HepG2 (cell line): ENCODE measurements around the gene TIMM44. TPM values are rescaled to one million over a fixed set of nuclear protein-coding genes. Genes with fewer than 3 reads are reported as not detected.

ENCODE experiments used
- ATAC-seq: fragments of 200-7000 bp; cut with Tn5 transposase; 3 replicates; pipeline ENCODE4 v1.9.1; 2020; ENCODE audit warnings: mild to moderate bottlenecking, moderate library complexity
- BruUV-seq: library from RNA; stranded (reverse); fragments of 400-500 nt; replicated peaks from 2 replicates; lab custom pipeline; 2021; lab: Mats Ljungman, UMichigan
- CTCF ChIA-PET: fragments of 300-600 bp; formaldehyde crosslinking; extraction: SDS; loops from one replicate; lab custom pipeline; 2021; ENCODE audit warnings: low total read pairs, inconsistent platforms, low intra/inter-chr PET ratio; lab: Yijun Ruan, JAX
- POLR2A ChIA-PET: fragments of 350-600 bp; sonication (Branson Sonifier 250); formaldehyde crosslinking; loops from one replicate; lab custom pipeline; 2020; ENCODE audit warnings: antibody characterized with exemption, inconsistent platforms; lab: Yijun Ruan, JAX
- DNase-seq: peaks from one replicate; pipeline ENCODE4 v3.0.0-alpha.2; 2015; ENCODE audit warnings: low spot score
- FAIRE-seq: peaks from 3 replicates; lab custom pipeline; 2011; peaks lifted over from hg19 to GRCh38; lab: Jason Lieb, UNC
- H2AFZ ChIP-seq: one replicate; pipeline ENCODE4 v1.6.1; 2011; ENCODE audit warnings: low read length, inconsistent platforms
- H3K27ac ChIP-seq: fragments of 300-600 bp; 3 replicates; pipeline ENCODE4 v1.8.0; 2011; ENCODE audit warnings: mixed run types, mild to moderate bottlenecking, mixed read lengths, low read length, inconsistent platforms; ENCODE audit not compliant: insufficient read depth; ENCODE audit errors: extremely low read length
- H3K27me3 ChIP-seq, 2 experiments: fragments of 200-600 bp in 1 of 2; 2 replicates in 1 of 2; 3 replicates in 1 of 2; pipeline versions ENCODE4 v1.6.0 to v1.8.0; 2011; ENCODE audit warnings: low read length in 2 of 2, mild to moderate bottlenecking in 2 of 2, moderate library complexity in 2 of 2, inconsistent platforms in 1 of 2; ENCODE audit not compliant: insufficient read depth in 2 of 2, control insufficient read depth in 1 of 2
- H3K36me3 ChIP-seq, 2 experiments: fragments of 200-600 bp in 1 of 2; replicated peaks in 1 of 2; 2 replicates in 1 of 2; 3 replicates in 1 of 2; pipeline versions ENCODE4 v1.5.1 to v1.8.0; 2011; ENCODE audit warnings: low read length in 2 of 2, inconsistent platforms in 1 of 2; ENCODE audit not compliant: insufficient read depth in 2 of 2, control insufficient read depth in 1 of 2
- H3K4me1 ChIP-seq: 2 replicates; pipeline ENCODE4 v1.5.1; 2012; ENCODE audit warnings: low read length, inconsistent platforms; ENCODE audit not compliant: insufficient read depth
- H3K4me2 ChIP-seq: 2 replicates; pipeline ENCODE4 v1.6.0; 2011; ENCODE audit warnings: low read depth, low read length, inconsistent platforms
- H3K4me3 ChIP-seq, 3 experiments: fragments of 200-600 bp in 1 of 3; sonication (generic), shearing (Covaris generic) in 1 of 3; replicated peaks in 1 of 3; 2 replicates each; pipeline ENCODE4 v1.5.1; 2011 to 2016; ENCODE audit warnings: low read length in 3 of 3, inconsistent platforms in 2 of 3, low read depth in 2 of 3, mild to moderate bottlenecking in 2 of 3, control low read depth in 1 of 3, mixed read lengths in 1 of 3; ENCODE audit not compliant: insufficient read depth in 1 of 3
- H3K79me2 ChIP-seq: one replicate; pipeline ENCODE4 v1.6.1; 2011; ENCODE audit warnings: low read length, inconsistent platforms; ENCODE audit not compliant: insufficient read depth
- H3K9ac ChIP-seq: 2 replicates; pipeline ENCODE4 v1.6.0; 2011; ENCODE audit warnings: mild to moderate bottlenecking, low read depth, low read length, inconsistent platforms; ENCODE audit not compliant: insufficient read depth
- H3K9me3 ChIP-seq: 2 replicates; pipeline ENCODE4 v1.5.1; 2012; ENCODE audit warnings: mild to moderate bottlenecking, low read length
- H4K20me1 ChIP-seq: 2 replicates; pipeline ENCODE4 v1.6.0; 2011; ENCODE audit warnings: inconsistent platforms, mild to moderate bottlenecking, low read length, moderate library complexity; ENCODE audit not compliant: insufficient read depth
- ERF ChIP-seq: IDR thresholded peaks from 2 replicates; pipeline ENCODE4 v1.6.1; 2018; ENCODE audit warnings: missing biosample characterization, missing genetic modification reagents
- HES4 ChIP-seq: sonication (generic); formaldehyde crosslinking; IDR thresholded peaks from 2 replicates; pipeline ENCODE4 v1.9.0; 2021; ENCODE audit warnings: mild to moderate bottlenecking, missing genetic modification reagents, borderline replicate concordance
- MTF2 ChIP-seq: sonication (generic); formaldehyde crosslinking; IDR thresholded peaks from 2 replicates; pipeline ENCODE4 v1.5.0; 2020; ENCODE audit warnings: missing genetic modification reagents, borderline replicate concordance
- PAF1 ChIP-seq: IDR thresholded peaks from 2 replicates; pipeline ENCODE4 v1.6.1; 2016; ENCODE audit warnings: missing genetic modification reagents, missing compliant biosample characterization
- TAF15 ChIP-seq: fragments of 200-400 bp; formaldehyde crosslinking; IDR thresholded peaks from one replicate; pipeline ENCODE4 v1.6.1; 2018; ENCODE audit warnings: mild to moderate bottlenecking, low read depth, low read length; ENCODE audit not compliant: poor library complexity, severe bottlenecking
- XRCC5 ChIP-seq: fragments of 200-400 bp; formaldehyde crosslinking; optimal IDR thresholded peaks from 2 replicates; pipeline ENCODE3; 2017; ENCODE audit warnings: mild to moderate bottlenecking, low read length
- ZFP36L2 ChIP-seq: sonication (generic); formaldehyde crosslinking; IDR thresholded peaks from 2 replicates; pipeline ENCODE4 v1.4.0; 2020; ENCODE audit warnings: missing genetic modification reagents
- ZFYVE20 ChIP-seq: sonication (generic); formaldehyde crosslinking; IDR thresholded peaks from 2 replicates; pipeline ENCODE4 v1.8.0; 2023; ENCODE audit warnings: low read depth, mild to moderate bottlenecking, moderate library complexity, missing genetic modification reagents, borderline replicate concordance
- ZNF251 ChIP-seq: sonication (generic); formaldehyde crosslinking; IDR thresholded peaks from 2 replicates; pipeline ENCODE4 v1.9.0; 2021; ENCODE audit warnings: mild to moderate bottlenecking, missing genetic modification reagents
- ZNF441 ChIP-seq: sonication (generic); formaldehyde crosslinking; IDR thresholded peaks from 2 replicates; pipeline ENCODE4 v1.7.0; 2021; ENCODE audit warnings: missing genetic modification reagents, borderline replicate concordance
- ZNF550 ChIP-seq: sonication (generic); formaldehyde crosslinking; IDR thresholded peaks from 2 replicates; pipeline ENCODE4 v1.4.0; 2020; ENCODE audit warnings: mild to moderate bottlenecking, missing genetic modification reagents, borderline replicate concordance
- WGBS: methylation state at CpG from one replicate; pipeline ENCODE4 v1.1.6; 2017; ENCODE audit warnings: low lambda C conversion rate; 5-methylcytosine and 5-hydroxymethylcytosine counted together
- in situ Hi-C: cut with HindIII; loops from 2 replicates; pipeline ENCODE4 v1.10.0; 2017; ENCODE audit warnings: low pct_unique_long_range_greater_than_20kb; ENCODE audit not compliant: extremely low pct_ligation_motif_present
- intact Hi-C: fragments of 100-400 bp; cut with micrococcal nuclease; formaldehyde crosslinking; loops from one replicate; pipeline ENCODE4 v1.10.0; 2022; ENCODE audit not compliant: unreplicated experiment
- polyA plus RNA-seq, 8 experiments: library from polyadenylated mRNA; depleted of rRNA in 3 of 8; stranded (reverse) in 7 of 8; unstranded in 1 of 8; fragments of >200 nt; fragmentation: Illumina TruSeq in 4 of 8; extraction: Trizol in 4 of 8; gene quantifications; 2 replicates each; pipeline versions ENCODE4 v1.2.1 to v1.2.3, GENCODE V29; 2011 to 2016; ENCODE audit warnings: low read depth in 4 of 8, missing spikeins in 1 of 8, mixed read lengths in 1 of 8; ENCODE audit not compliant: insufficient read depth in 1 of 8
- total RNA-seq, 5 experiments: library from RNA; depleted of rRNA; stranded (reverse); fragments of >200 nt; fragmentation: Illumina TruSeq; extraction: Trizol; gene quantifications; 2 replicates each; pipeline ENCODE4 v1.2.3, GENCODE V29; 2016; ENCODE audit warnings: low read depth in 1 of 5
- TF ChIP-seq, protein P1 (sequence below), 2 experiments: fragments of 450-650 bp in 1 of 2; sonication (generic) in 1 of 2; formaldehyde crosslinking; IDR thresholded peaks; 2 replicates each; pipeline versions ENCODE4 v1.5.0 to v1.8.0; 2020 to 2022; ENCODE audit warnings: mild to moderate bottlenecking in 1 of 2, missing genetic modification reagents in 1 of 2
- TF ChIP-seq, protein P2 (sequence below): sonication (generic); formaldehyde crosslinking; IDR thresholded peaks from 2 replicates; pipeline ENCODE4 v1.5.0; 2020; ENCODE audit warnings: mild to moderate bottlenecking, missing genetic modification reagents, moderate library complexity
- TF ChIP-seq, protein P3 (sequence below): sonication (generic); formaldehyde crosslinking; IDR thresholded peaks from 2 replicates; pipeline ENCODE4 v1.4.0; 2020; ENCODE audit warnings: low read depth, mild to moderate bottlenecking, missing genetic modification reagents

TIMM44 gene
- total and polyA plus RNA-seq, 2 of the 13 experiments (the other 11 are each of a cell fraction or from before 2014, with no cell fraction given): 42.9 to 72.6 TPM

DNA sequence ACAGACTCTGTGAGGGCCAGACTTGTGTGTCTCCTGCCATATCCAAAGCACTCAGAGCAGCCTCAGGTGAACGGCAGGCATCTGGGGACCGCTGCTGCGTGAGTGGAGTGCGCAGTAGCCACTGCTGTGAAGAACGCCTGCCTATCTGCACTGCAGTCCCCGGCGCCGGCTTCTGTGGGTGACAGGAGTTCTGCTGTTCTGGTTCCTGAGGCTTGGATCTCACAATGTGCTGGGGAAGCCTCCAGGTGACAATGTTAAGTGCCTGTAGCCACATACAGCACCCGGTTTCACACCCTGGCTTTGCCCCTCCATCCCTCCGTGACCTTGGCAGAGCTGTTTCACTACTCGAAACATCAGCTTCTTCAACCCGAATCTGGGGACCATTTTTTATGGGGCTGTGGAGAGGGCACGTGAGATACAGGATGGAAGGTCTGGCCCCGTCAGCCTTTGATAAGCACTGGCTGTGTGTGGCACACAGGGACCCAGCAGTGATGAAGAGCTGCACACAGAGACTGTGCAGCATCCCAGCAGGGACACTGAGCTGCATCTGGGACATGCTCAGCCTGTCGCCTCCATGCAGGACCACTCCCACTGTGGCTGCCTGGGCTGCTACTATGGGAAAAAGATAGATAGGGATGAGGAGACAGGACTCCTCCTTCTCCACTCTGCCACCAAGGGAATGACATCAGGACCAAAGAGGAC lies 33.7 kb upstream of the TIMM44 start (continued):
- TF ChIP-seq ZNF550 (CRISPR knock-in tag) (no peak), ZFYVE20 (CRISPR knock-in tag) (no peak), ERF (CRISPR knock-in tag) (no peak), ZFP36L2 (CRISPR knock-in tag) (no peak), MTF2 (no peak)
- TF ChIP-seq, protein P1, sequence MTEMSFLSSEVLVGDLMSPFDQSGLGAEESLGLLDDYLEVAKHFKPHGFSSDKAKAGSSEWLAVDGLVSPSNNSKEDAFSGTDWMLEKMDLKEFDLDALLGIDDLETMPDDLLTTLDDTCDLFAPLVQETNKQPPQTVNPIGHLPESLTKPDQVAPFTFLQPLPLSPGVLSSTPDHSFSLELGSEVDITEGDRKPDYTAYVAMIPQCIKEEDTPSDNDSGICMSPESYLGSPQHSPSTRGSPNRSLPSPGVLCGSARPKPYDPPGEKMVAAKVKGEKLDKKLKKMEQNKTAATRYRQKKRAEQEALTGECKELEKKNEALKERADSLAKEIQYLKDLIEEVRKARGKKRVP (CRISPR knock-in tag; IDR thresholded peaks at IDR 0.05): no peak

DNA sequence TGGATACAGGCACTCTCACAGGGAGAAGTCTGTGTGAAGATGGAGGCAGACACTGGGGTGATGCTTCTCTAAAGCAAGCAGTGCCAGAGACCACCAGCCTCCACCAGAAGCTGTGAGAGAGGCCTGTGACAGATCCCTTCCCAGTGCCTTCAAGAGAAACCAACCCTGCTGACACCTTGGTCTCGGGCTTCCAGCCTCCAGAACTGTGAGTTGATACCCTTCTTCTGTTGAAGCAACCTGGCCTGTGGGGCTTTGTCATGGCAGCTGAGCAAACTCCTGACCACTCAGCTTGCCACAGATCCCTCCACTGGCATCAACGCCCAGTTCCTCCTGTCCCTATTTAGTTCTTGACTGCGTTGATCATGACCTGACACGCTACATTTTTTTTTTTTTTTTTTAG lies 33.0 kb upstream of the TIMM44 start:
- POLR2A ChIA-PET: interaction anchor here (1.7 kb wide), 1 partner anchor 26 kb away, joined by 4 read pairs; no protein-coding TSS in a partner anchor
- CTCF ChIA-PET: no interaction called here
- H3K27ac ChIP-seq: no peak overlapping the region
- in situ Hi-C loops: no loop called here
- no peak for TF ChIP-seq ZNF441 (CRISPR knock-in tag)
- TF ChIP-seq PAF1 (CRISPR knock-in tag): no peak
- TF ChIP-seq HES4 (CRISPR knock-in tag): no peak
- TF ChIP-seq, protein P2, sequence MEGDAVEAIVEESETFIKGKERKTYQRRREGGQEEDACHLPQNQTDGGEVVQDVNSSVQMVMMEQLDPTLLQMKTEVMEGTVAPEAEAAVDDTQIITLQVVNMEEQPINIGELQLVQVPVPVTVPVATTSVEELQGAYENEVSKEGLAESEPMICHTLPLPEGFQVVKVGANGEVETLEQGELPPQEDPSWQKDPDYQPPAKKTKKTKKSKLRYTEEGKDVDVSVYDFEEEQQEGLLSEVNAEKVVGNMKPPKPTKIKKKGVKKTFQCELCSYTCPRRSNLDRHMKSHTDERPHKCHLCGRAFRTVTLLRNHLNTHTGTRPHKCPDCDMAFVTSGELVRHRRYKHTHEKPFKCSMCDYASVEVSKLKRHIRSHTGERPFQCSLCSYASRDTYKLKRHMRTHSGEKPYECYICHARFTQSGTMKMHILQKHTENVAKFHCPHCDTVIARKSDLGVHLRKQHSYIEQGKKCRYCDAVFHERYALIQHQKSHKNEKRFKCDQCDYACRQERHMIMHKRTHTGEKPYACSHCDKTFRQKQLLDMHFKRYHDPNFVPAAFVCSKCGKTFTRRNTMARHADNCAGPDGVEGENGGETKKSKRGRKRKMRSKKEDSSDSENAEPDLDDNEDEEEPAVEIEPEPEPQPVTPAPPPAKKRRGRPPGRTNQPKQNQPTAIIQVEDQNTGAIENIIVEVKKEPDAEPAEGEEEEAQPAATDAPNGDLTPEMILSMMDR (CRISPR knock-in tag): no peak
- TF ChIP-seq XRCC5: no peak
- TF ChIP-seq TAF15: no peak
- TF ChIP-seq, protein P3, sequence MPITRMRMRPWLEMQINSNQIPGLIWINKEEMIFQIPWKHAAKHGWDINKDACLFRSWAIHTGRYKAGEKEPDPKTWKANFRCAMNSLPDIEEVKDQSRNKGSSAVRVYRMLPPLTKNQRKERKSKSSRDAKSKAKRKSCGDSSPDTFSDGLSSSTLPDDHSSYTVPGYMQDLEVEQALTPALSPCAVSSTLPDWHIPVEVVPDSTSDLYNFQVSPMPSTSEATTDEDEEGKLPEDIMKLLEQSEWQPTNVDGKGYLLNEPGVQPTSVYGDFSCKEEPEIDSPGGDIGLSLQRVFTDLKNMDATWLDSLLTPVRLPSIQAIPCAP (CRISPR knock-in tag): no peak
- TF ChIP-seq ZNF251 (CRISPR knock-in tag): no peak
- TF ChIP-seq, all 625 proteins: peak for 0
- no peak for FAIRE-seq
- H4K20me1 ChIP-seq: no peaks in the 10 kb centered on the region
- no peak overlapping the region for H3K9ac ChIP-seq
- no peak for DNase-seq
- H3K79me2 ChIP-seq: peaks cover 2% of the 10 kb centered on the region
- no peak for ATAC-seq
- H3K4me2 ChIP-seq: no peak overlapping the region
- no TSS peak for BruUV-seq
- H3K27me3 ChIP-seq: no peaks in the 10 kb centered on the region
- H3K36me3 ChIP-seq: peaks cover 40 to 86% of the 10 kb centered on the region in 2 experiments; a peak in 4 of 5 replicates
- no peaks in the 10 kb centered on the region for H3K4me1 ChIP-seq
- H2AFZ ChIP-seq: no peak overlapping the region
- WGBS: 100% methylated on average over 3 of the region's 4 CpGs
- intact Hi-C loops: no loop called here
- H3K4me3 ChIP-seq: no peak overlapping the region
- no peaks in the 10 kb centered on the region for H3K9me3 ChIP-seq
